ENCODE data around the gene RBCK1. TPM values are rescaled to one million over a fixed set of nuclear protein-coding genes. Genes with fewer than 3 reads are reported as not detected.
"Not testable (repeated sequence)": the region's sequence is repeated elsewhere in the genome, so short reads cannot be mapped to it uniquely, and the experiment has no call there.

RBCK1 gene
- total RNA-seq, 1 donor from 2014 or later = 111 TPM

GRCh38 chr20:373171-373890, 34.8 kb upstream of the RBCK1 start:
- Mint-ChIP-seq H3K9me3 (no peaks in the 10 kb centered on the region), H3K4me3 (no peak overlapping the region), H3K27ac (peak overlapping the region; percentile 22), H3K4me1 (peaks cover 25% of the 10 kb centered on the region), H3K27me3 (ENCODE audit: low read depth) (no peaks in the 10 kb centered on the region), H3K36me3 (no peaks in the 10 kb centered on the region)
- TF ChIP-seq CTCF (IDR thresholded peaks at IDR 0.05; ENCODE audit: unreplicated experiment) = no peak
- DNase-seq (ENCODE audit: low spot score in 2 of 2, unreplicated experiment in 2 of 2) = no peak

DNA sequence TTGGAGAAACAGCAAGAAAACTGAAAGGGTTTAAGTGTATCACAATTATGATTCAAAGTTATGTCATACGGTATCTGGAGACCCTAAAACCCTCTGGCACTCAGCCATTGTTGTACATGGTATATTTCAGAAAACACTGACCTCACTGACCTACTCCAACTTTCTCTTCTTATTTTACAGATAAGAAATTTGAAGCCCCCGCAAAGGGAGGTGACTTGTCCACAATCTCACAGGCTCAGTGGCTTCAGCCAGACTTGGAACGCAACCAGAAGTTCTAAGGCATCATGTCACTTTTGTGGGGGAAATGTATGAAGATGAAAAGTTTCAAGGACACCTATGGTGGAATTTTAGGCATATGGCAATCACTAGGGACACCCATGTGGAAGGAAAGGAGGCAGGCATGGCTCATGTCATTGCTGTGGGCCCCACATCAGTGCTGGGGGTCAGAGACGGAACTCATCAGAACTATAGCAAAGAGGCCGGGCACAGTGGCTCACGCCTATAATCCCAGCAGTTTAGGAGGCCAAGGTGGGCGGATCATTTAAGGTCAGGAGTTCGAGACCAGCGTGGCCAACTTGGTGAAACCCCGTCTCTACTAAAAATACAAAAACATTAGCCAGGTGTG, 32.7 kb upstream of the RBCK1 start:
- peaks cover 13% of the 10 kb centered on the region for H3K4me1 Mint-ChIP-seq
- H3K27me3 Mint-ChIP-seq (ENCODE audit: low read depth) = no peaks in the 10 kb centered on the region
- no peak overlapping the region for H3K4me3 Mint-ChIP-seq
- DNase-seq (ENCODE audit: low spot score in 2 of 2, unreplicated experiment in 2 of 2) = no peak
- H3K27ac Mint-ChIP-seq = no peak overlapping the region
- no peak for TF ChIP-seq CTCF (IDR thresholded peaks at IDR 0.05; ENCODE audit: unreplicated experiment)
- H3K36me3 Mint-ChIP-seq = no peaks in the 10 kb centered on the region
- no peaks in the 10 kb centered on the region for H3K9me3 Mint-ChIP-seq

DNA sequence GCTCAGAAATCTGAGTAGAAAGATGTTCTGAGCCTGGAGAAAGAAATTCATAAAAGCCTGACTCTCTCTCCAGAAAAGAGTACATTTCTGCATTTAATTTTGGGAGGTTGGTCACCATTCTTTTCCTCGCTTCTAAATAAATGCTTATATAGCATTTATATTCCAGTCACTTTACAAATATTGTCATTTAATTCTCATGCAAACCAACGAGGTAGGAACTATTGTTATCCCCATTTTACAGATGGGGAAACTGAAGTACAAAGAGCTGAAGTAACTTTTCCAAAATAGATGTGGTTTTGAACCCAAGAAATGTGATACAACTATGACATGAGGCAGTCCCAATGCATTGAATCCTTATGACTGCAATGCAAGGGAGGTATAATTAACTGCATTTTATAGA, 32.0 kb upstream of the RBCK1 start:
- Mint-ChIP-seq H3K27me3 (ENCODE audit: low read depth) (no peaks in the 10 kb centered on the region), H3K27ac (no peak overlapping the region)

DNA sequence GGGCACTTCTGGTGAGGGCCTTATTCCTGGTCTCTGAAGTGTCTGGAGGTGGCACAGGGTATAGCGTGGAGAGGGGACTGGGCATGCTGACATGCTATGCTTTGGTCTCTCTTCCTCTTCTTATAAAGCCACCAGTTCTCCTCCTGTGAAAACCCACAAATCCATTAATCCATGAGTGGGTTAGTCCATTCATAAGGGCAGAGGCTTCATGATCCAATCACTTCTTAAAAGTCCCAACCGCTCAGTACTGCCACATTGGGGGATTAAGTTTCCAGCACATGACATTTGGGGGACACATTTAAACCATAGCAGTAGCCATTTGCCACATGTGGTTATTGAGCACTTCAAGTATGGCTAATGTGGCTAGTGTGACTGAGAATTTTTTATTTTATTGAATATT, 31.3 kb upstream of the RBCK1 start:
- Mint-ChIP-seq H3K27me3 (ENCODE audit: low read depth) (no peaks in the 10 kb centered on the region), H3K4me3 (no peak overlapping the region), H3K27ac (no peak overlapping the region), H3K9me3 (no peaks in the 10 kb centered on the region), H3K4me1 (peaks cover 5% of the 10 kb centered on the region), H3K36me3 (no peaks in the 10 kb centered on the region)
- no peak for TF ChIP-seq CTCF (IDR thresholded peaks at IDR 0.05; ENCODE audit: unreplicated experiment)
- DNase-seq (ENCODE audit: low spot score in 2 of 2, unreplicated experiment in 2 of 2) = no peak

More for the DNA sequence above, 32.0 kb upstream of the RBCK1 start:
- Mint-ChIP-seq H3K9me3 (no peaks in the 10 kb centered on the region), H3K4me1 (peaks cover 8% of the 10 kb centered on the region), H3K36me3 (no peaks in the 10 kb centered on the region), H3K4me3 (no peak overlapping the region)
- DNase-seq (ENCODE audit: low spot score in 2 of 2, unreplicated experiment in 2 of 2) = no peak
- TF ChIP-seq CTCF (IDR thresholded peaks at IDR 0.05; ENCODE audit: unreplicated experiment) = no peak

GRCh38 chr20:377578-377977, 30.5 kb upstream of the RBCK1 start:
- not testable (repeated sequence) for H3K36me3 Mint-ChIP-seq; H3K27me3 Mint-ChIP-seq (ENCODE audit: low read depth); H3K4me1 Mint-ChIP-seq; H3K27ac Mint-ChIP-seq; H3K4me3 Mint-ChIP-seq; DNase-seq (ENCODE audit: low spot score in 2 of 2, unreplicated experiment in 2 of 2); H3K9me3 Mint-ChIP-seq

GRCh38 chr20:378961-379336, 29.1 kb upstream of the RBCK1 start:
- no peak for TF ChIP-seq CTCF (IDR thresholded peaks at IDR 0.05; ENCODE audit: unreplicated experiment)
- Mint-ChIP-seq H3K4me3 (no peak overlapping the region), H3K4me1 (peaks cover 2% of the 10 kb centered on the region), H3K27ac (no peak overlapping the region), H3K9me3 (no peaks in the 10 kb centered on the region), H3K27me3 (ENCODE audit: low read depth) (no peaks in the 10 kb centered on the region), H3K36me3 (no peaks in the 10 kb centered on the region)
- DNase-seq (ENCODE audit: low spot score in 2 of 2, unreplicated experiment in 2 of 2) = no peak

All from mesothelial cell of epicardium (in vitro differentiated cells).